Trophoblast cell (in vitro differentiated cells and primary cell): ENCODE results near the gene ADRB1.
A peak's percentile ranks its signal among the peaks of the same experiment; 100 is the strongest.

Experiments
- DNase-seq, 2 donors: peaks; one replicate each; pipeline ENCODE4 v3.0.0-alpha.2; 2016
- H2AFZ ChIP-seq: 2 replicates; pipeline ENCODE4 v1.6.1; 2013; ENCODE audit warnings: low read length, moderate library complexity, mild to moderate bottlenecking; ENCODE audit not compliant: insufficient read depth, poor library complexity
- H2AK5ac ChIP-seq: 2 replicates; pipeline ENCODE4 v1.6.1; 2013; ENCODE audit warnings: mild to moderate bottlenecking, low read length
- H2BK120ac ChIP-seq: 2 replicates; pipeline ENCODE4 v1.6.1; 2013; ENCODE audit warnings: low read length, mild to moderate bottlenecking, moderate library complexity; ENCODE audit not compliant: insufficient read depth, poor library complexity
- H2BK12ac ChIP-seq: 2 replicates; pipeline ENCODE4 v1.6.1; 2013; ENCODE audit warnings: mild to moderate bottlenecking, low read length, moderate library complexity
- H2BK5ac ChIP-seq: 2 replicates; pipeline ENCODE4 v1.6.1; 2013; ENCODE audit warnings: low read length, low read depth, moderate library complexity, mild to moderate bottlenecking; ENCODE audit not compliant: poor library complexity
- H3K14ac ChIP-seq: 2 replicates; pipeline ENCODE4 v1.6.1; 2013; ENCODE audit warnings: mild to moderate bottlenecking, low read length
- H3K18ac ChIP-seq: 2 replicates; pipeline ENCODE4 v1.6.1; 2013; ENCODE audit warnings: mild to moderate bottlenecking, low read length
- H3K23ac ChIP-seq: 2 replicates; pipeline ENCODE4 v1.6.1; 2013; ENCODE audit warnings: low read length
- H3K27ac ChIP-seq: 2 replicates; pipeline ENCODE4 v1.5.1; 2013; ENCODE audit warnings: low read depth, mild to moderate bottlenecking, inconsistent platforms, low read length, moderate library complexity
- H3K27me3 ChIP-seq: 2 replicates; pipeline ENCODE4 v1.6.1; 2013; ENCODE audit warnings: inconsistent platforms, mild to moderate bottlenecking, low read length, moderate library complexity; ENCODE audit not compliant: insufficient read depth
- H3K36me3 ChIP-seq, 2 experiments: 1 replicate in 1 of 2; 2 replicates in 1 of 2; pipeline ENCODE4 v1.6.1; 2013; ENCODE audit warnings: low read length in 2 of 2, mild to moderate bottlenecking in 2 of 2, moderate library complexity in 1 of 2; ENCODE audit not compliant: insufficient read depth in 2 of 2, control insufficient read depth in 1 of 2
- H3K4ac ChIP-seq: 2 replicates; pipeline ENCODE4 v1.6.1; 2013; ENCODE audit warnings: low read depth, mild to moderate bottlenecking, low read length, moderate library complexity
- H3K4me1 ChIP-seq, 2 experiments: 1 replicate in 1 of 2; 2 replicates in 1 of 2; pipeline ENCODE4 v1.6.1; 2013; ENCODE audit warnings: low read length in 2 of 2, mild to moderate bottlenecking in 2 of 2, moderate library complexity in 1 of 2; ENCODE audit not compliant: insufficient read depth in 2 of 2, control insufficient read depth in 1 of 2
- H3K4me2 ChIP-seq: 2 replicates; pipeline ENCODE4 v1.6.1; 2013; ENCODE audit warnings: inconsistent platforms, mild to moderate bottlenecking, low read length, moderate library complexity
- H3K4me3 ChIP-seq: 2 replicates; pipeline ENCODE4 v1.5.1; 2013; ENCODE audit warnings: mild to moderate bottlenecking, low read depth, low read length, inconsistent platforms
- H3K79me1 ChIP-seq: one replicate; pipeline ENCODE4 v1.6.1; 2013; ENCODE audit warnings: low read length
- H3K79me2 ChIP-seq: 2 replicates; pipeline ENCODE4 v1.6.1; 2013; ENCODE audit warnings: low read length, mild to moderate bottlenecking; ENCODE audit not compliant: control insufficient read depth, insufficient read depth, poor library complexity
- H3K9ac ChIP-seq: 2 replicates; pipeline ENCODE4 v1.6.1; 2013; ENCODE audit warnings: mild to moderate bottlenecking, low read length
- H3K9me3 ChIP-seq: 2 replicates; pipeline ENCODE4 v1.6.1; 2013; ENCODE audit warnings: low read depth, mild to moderate bottlenecking, control low read depth, inconsistent platforms, low read length; ENCODE audit not compliant: insufficient read depth
- H4K12ac ChIP-seq: 2 replicates; pipeline ENCODE4 v1.6.1; 2013; ENCODE audit warnings: low read depth, mild to moderate bottlenecking, low read length, moderate library complexity
- H4K8ac ChIP-seq: 2 replicates; pipeline ENCODE4 v1.6.1; 2013; ENCODE audit warnings: low read depth, mild to moderate bottlenecking, low read length, moderate library complexity
- H4K91ac ChIP-seq: one replicate; pipeline ENCODE4 v1.6.1; 2013; ENCODE audit warnings: low read depth, mild to moderate bottlenecking, low read length, moderate library complexity
- WGBS: extraction: QIAGEN DNeasy Blood & Tissue Kit; methylation state at CpG from one replicate; pipeline ENCODE4 v1.1.7; 2013; ENCODE audit warnings: missing lambda C conversion rate; ENCODE audit not compliant: insufficient read length, insufficient coverage; ENCODE audit errors: extremely low coverage; 5-methylcytosine and 5-hydroxymethylcytosine counted together

The ADRB1 gene

GRCh38 chr10:114022766-114023597 is 20.7 kb upstream of the ADRB1 start:
- no peak overlapping the region for H4K12ac ChIP-seq
- no peaks in the 10 kb centered on the region for H3K36me3 ChIP-seq
- H3K79me1 ChIP-seq: peaks cover 4% of the 10 kb centered on the region
- H3K4me3 ChIP-seq: no peak overlapping the region
- H3K18ac ChIP-seq: no peak overlapping the region
- no peak overlapping the region for H3K4me2 ChIP-seq
- H3K23ac ChIP-seq: no peak overlapping the region
- no peaks in the 10 kb centered on the region for H3K27me3 ChIP-seq
- H3K9me3 ChIP-seq: no peaks in the 10 kb centered on the region
- no peak overlapping the region for H4K91ac ChIP-seq
- no peak overlapping the region for H3K14ac ChIP-seq
- no peak overlapping the region for H3K9ac ChIP-seq
- H3K27ac ChIP-seq: no peak overlapping the region
- no peak overlapping the region for H2BK5ac ChIP-seq
- H2AFZ ChIP-seq: no peak overlapping the region
- H3K79me2 ChIP-seq: no peaks in the 10 kb centered on the region
- WGBS: no CpG with 5 or more reads among the region's 7 CpGs
- no peak overlapping the region for H4K8ac ChIP-seq
- no peak overlapping the region for H3K4ac ChIP-seq
- H2AK5ac ChIP-seq: no peak overlapping the region
- H2BK120ac ChIP-seq: no peak overlapping the region
- H2BK12ac ChIP-seq: no peak overlapping the region
- DNase-seq: no peak
- peaks cover 0 to 8% of the 10 kb centered on the region in 2 experiments for H3K4me1 ChIP-seq

- no peak overlapping the region for H3K4me3 ChIP-seq
- peak overlapping the region; percentile 44 for H3K14ac ChIP-seq
- peak overlapping the region; percentile 4 for H4K91ac ChIP-seq
- H4K8ac ChIP-seq: peak overlapping the region; percentile 40
- H3K18ac ChIP-seq: peak overlapping the region; percentile 39
- H3K23ac ChIP-seq: no peak overlapping the region
- peak overlapping the region; percentile 79 for H2AK5ac ChIP-seq
- no peak overlapping the region for H3K9ac ChIP-seq
- H3K79me2 ChIP-seq: no peaks in the 10 kb centered on the region
- H3K4me2 ChIP-seq: no peak overlapping the region
- peaks cover 0 to 8% of the 10 kb centered on the region in 2 experiments for H3K4me1 ChIP-seq
- no peak overlapping the region for H3K27ac ChIP-seq
- peak overlapping the region; percentile 33 for H2BK5ac ChIP-seq
- no CpG with 5 or more reads among the region's 12 CpGs for WGBS
- no peak overlapping the region for H2AFZ ChIP-seq
- no peaks in the 10 kb centered on the region for H3K27me3 ChIP-seq
- no peaks in the 10 kb centered on the region for H3K9me3 ChIP-seq
- H2BK12ac ChIP-seq: peak overlapping the region; percentile 85
- peaks cover 4% of the 10 kb centered on the region for H3K79me1 ChIP-seq
- peak overlapping the region; percentile 63 for H2BK120ac ChIP-seq
- H3K36me3 ChIP-seq: no peaks in the 10 kb centered on the region
- no peak overlapping the region for H4K12ac ChIP-seq
- H3K4ac ChIP-seq: no peak overlapping the region
- peak in 1 of 2 donors; percentile 35 for DNase-seq
These were observed 18.6 kb upstream of the ADRB1 start for GRCh38 chr10:114024876-114025610.

- no CpG with 5 or more reads among the region's 12 CpGs for WGBS
These were observed 18.0 kb upstream of the ADRB1 start for GRCh38 chr10:114025611-114026130.

GRCh38 chr10:114026189-114027040 is 17.3 kb upstream of the ADRB1 start:
- no peak overlapping the region for H4K91ac ChIP-seq
- peak overlapping the region; percentile 43 for H3K27ac ChIP-seq
- WGBS: no CpG with 5 or more reads among the region's 7 CpGs
- no peak overlapping the region for H2AFZ ChIP-seq
- H4K12ac ChIP-seq: no peak overlapping the region
- H3K4me1 ChIP-seq: peaks cover 0 to 8% of the 10 kb centered on the region in 2 experiments
- H3K14ac ChIP-seq: no peak overlapping the region
- peaks cover 4% of the 10 kb centered on the region for H3K79me1 ChIP-seq
- H4K8ac ChIP-seq: no peak overlapping the region
- H3K36me3 ChIP-seq: no peaks in the 10 kb centered on the region
- no peak overlapping the region for H3K23ac ChIP-seq
- H3K9ac ChIP-seq: no peak overlapping the region
- peak overlapping the region; percentile 24 for H2BK12ac ChIP-seq
- peak overlapping the region; percentile 41 for H3K4me2 ChIP-seq
- H2AK5ac ChIP-seq: no peak overlapping the region
- H3K18ac ChIP-seq: no peak overlapping the region
- H2BK120ac ChIP-seq: no peak overlapping the region
- no peaks in the 10 kb centered on the region for H3K9me3 ChIP-seq
- peak overlapping the region; percentile 36 for H2BK5ac ChIP-seq
- H3K79me2 ChIP-seq: no peaks in the 10 kb centered on the region
- DNase-seq: peak in 1 of 2 donors; percentile 40
- no peak overlapping the region for H3K4me3 ChIP-seq
- H3K4ac ChIP-seq: no peak overlapping the region
- no peaks in the 10 kb centered on the region for H3K27me3 ChIP-seq

More at GRCh38 chr10:114025611-114026130, 18.0 kb upstream of the ADRB1 start:
- Histone ChIP-seq H2BK5ac (no peak overlapping the region), H4K8ac (no peak overlapping the region), H3K4ac (no peak overlapping the region), H3K9ac (no peak overlapping the region), H3K27me3 (no peaks in the 10 kb centered on the region), H3K4me3 (no peak overlapping the region), H3K79me2 (no peaks in the 10 kb centered on the region), H3K27ac (no peak overlapping the region), H2AFZ (no peak overlapping the region), H2AK5ac (no peak overlapping the region), H3K9me3 (no peaks in the 10 kb centered on the region), H3K14ac (no peak overlapping the region), H3K23ac (no peak overlapping the region), H3K36me3 (no peaks in the 10 kb centered on the region), H2BK120ac (peak overlapping the region; percentile 7), H3K79me1 (peaks cover 4% of the 10 kb centered on the region), H2BK12ac (no peak overlapping the region), H3K18ac (no peak overlapping the region), H4K91ac (no peak overlapping the region), H3K4me2 (no peak overlapping the region), H4K12ac (no peak overlapping the region), H3K4me1 (peaks cover 0 to 8% of the 10 kb centered on the region in 2 experiments)
- no peak for DNase-seq
